PFSK-1 (cell line): Measurements from ENCODE around the gene INA.
A peak's percentile ranks its signal among the peaks of the same experiment; 100 is the strongest.

Experiments used
- FOXP2 ChIP-seq: optimal IDR thresholded peaks from 2 replicates; pipeline ENCODE3; 2011; ENCODE audit warnings: borderline replicate concordance, control low read depth, inconsistent platforms; ENCODE audit not compliant: insufficient read depth; ENCODE audit errors: extremely low read length, extremely low read depth
- POLR2AphosphoS5 ChIP-seq: IDR thresholded peaks from 2 replicates; pipeline ENCODE4 v1.6.1; 2012; ENCODE audit warnings: low read depth, mild to moderate bottlenecking, control low read depth, low read length, moderate library complexity
- REST ChIP-seq, 2 experiments: IDR thresholded peaks; 2 replicates each; pipeline versions ENCODE4 v1.6.1 to v1.8.0; 2011 to 2012; ENCODE audit warnings: low read depth in 2 of 2, low read length in 2 of 2, control low read depth in 1 of 2, inconsistent platforms in 1 of 2, mild to moderate bottlenecking in 1 of 2, moderate library complexity in 1 of 2; ENCODE audit not compliant: insufficient read depth in 1 of 2
- SIN3A ChIP-seq: IDR thresholded peaks from 2 replicates; pipeline ENCODE4 v1.6.1; 2012; ENCODE audit warnings: mild to moderate bottlenecking, low read length, moderate library complexity, borderline replicate concordance; ENCODE audit not compliant: insufficient read depth
- TAF1 ChIP-seq: IDR thresholded peaks from 2 replicates; pipeline ENCODE4 v1.6.1; 2012; ENCODE audit warnings: low read length, control low read depth, borderline replicate concordance; ENCODE audit not compliant: insufficient read depth

The INA gene

GRCh38 chr10:103265717-103266329, 11.1 kb upstream of the INA start:
- no peak for TF ChIP-seq FOXP2
- peak; percentile 67; the same call in 1 of the 2 replicates for TF ChIP-seq SIN3A
- TF ChIP-seq POLR2AphosphoS5, result no peak
- TF ChIP-seq TAF1, result no peak
- TF ChIP-seq REST (IDR thresholded peaks at IDR 0.05; ENCODE audit: insufficient read depth in 1 of 2, low read depth in 2 of 2, low read length in 2 of 2), result peak; percentile 93 to 97

GRCh38 chr10:103273041-103273441, 3.9 kb upstream of the INA start:
- TF ChIP-seq SIN3A, result no peak
- TF ChIP-seq TAF1, result no peak
- peak in 1 of 2 experiments; percentile 18; a peak in 1 of 4 replicates for TF ChIP-seq REST (IDR thresholded peaks at IDR 0.05; ENCODE audit: insufficient read depth in 1 of 2, low read depth in 2 of 2, low read length in 2 of 2)

GRCh38 chr10:103276251-103276895, 565 bp upstream of the INA start:
- no peak for TF ChIP-seq POLR2AphosphoS5
- TF ChIP-seq SIN3A, result no peak
- TF ChIP-seq REST (IDR thresholded peaks at IDR 0.05; ENCODE audit: insufficient read depth in 1 of 2, low read depth in 2 of 2, low read length in 2 of 2), result no peak
- no peak for TF ChIP-seq TAF1
- no peak for TF ChIP-seq FOXP2

GRCh38 chr10:103277713-103278536, 987 bp downstream of the INA start:
- TF ChIP-seq REST (IDR thresholded peaks at IDR 0.05; ENCODE audit: insufficient read depth in 1 of 2, low read depth in 2 of 2, low read length in 2 of 2) (no peak), SIN3A (no peak), TAF1 (no peak), FOXP2 (no peak), POLR2AphosphoS5 (no peak)
